ENCODE measurements around the gene WDR38. TPM values are rescaled to one million over a fixed set of nuclear protein-coding genes. Genes with fewer than 3 reads are reported as not detected.
A peak's percentile ranks its signal among the peaks of the same experiment; 100 is the strongest.

WDR38 gene
- total RNA-seq, 1 donor, result not detected

DNA sequence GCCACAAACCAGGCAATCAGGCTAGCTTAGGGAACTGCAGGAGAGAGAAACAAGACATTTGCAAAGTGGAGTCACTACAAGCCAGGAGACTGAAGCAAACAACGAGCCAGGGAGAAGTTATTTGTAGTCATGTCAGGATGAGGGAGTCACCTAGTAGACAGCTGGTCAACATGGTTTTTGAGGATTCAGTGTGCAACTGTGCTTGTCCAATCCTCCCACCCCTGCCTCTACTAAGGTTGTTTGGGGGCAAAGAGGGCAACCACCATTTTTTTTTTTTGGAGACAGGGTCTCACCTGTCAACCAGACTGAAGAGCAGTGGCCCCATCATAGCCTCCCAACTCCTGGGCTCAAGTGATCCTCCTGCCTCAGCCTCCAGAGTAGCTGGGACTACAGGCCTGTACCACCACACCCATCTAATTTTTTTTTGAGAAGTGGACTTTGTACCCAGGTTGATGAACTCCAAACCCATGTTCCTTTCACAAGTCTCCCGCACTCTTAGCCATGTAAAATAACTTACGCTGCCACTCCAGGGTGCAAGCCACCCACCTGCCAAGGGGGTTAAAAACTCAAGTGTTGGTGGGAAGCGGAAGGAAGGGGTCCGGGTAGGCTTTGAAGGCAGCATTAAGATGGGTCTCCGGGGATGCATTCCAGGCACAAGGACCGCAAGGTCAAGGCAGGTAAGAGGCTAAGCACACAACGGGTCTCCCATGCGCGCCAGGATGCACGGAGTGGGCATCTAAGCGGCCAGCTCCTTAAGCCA, 7.5 kb downstream of the WDR38 start:
- no peaks in the 10 kb centered on the region for H3K27me3 ChIP-seq (ENCODE audit: insufficient read depth, low read length)
- TF ChIP-seq, protein P1, sequence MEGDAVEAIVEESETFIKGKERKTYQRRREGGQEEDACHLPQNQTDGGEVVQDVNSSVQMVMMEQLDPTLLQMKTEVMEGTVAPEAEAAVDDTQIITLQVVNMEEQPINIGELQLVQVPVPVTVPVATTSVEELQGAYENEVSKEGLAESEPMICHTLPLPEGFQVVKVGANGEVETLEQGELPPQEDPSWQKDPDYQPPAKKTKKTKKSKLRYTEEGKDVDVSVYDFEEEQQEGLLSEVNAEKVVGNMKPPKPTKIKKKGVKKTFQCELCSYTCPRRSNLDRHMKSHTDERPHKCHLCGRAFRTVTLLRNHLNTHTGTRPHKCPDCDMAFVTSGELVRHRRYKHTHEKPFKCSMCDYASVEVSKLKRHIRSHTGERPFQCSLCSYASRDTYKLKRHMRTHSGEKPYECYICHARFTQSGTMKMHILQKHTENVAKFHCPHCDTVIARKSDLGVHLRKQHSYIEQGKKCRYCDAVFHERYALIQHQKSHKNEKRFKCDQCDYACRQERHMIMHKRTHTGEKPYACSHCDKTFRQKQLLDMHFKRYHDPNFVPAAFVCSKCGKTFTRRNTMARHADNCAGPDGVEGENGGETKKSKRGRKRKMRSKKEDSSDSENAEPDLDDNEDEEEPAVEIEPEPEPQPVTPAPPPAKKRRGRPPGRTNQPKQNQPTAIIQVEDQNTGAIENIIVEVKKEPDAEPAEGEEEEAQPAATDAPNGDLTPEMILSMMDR (IDR thresholded peaks at IDR 0.05; ENCODE audit: extremely low read depth, low read depth, low read length), result no peak
- H4K20me1 ChIP-seq (ENCODE audit: insufficient read depth, low read length), result peaks cover 56% of the 10 kb centered on the region
- H3K36me3 ChIP-seq (ENCODE audit: insufficient read depth, low read length), result peaks cover 45% of the 10 kb centered on the region
- peak overlapping the region; percentile 90 for H3K27ac ChIP-seq (ENCODE audit: low read depth, low read length)
- peak overlapping the region; percentile 94 for H3K4me2 ChIP-seq (ENCODE audit: insufficient read depth, low read length)
- peaks cover 22% of the 10 kb centered on the region for H3K4me1 ChIP-seq (ENCODE audit: insufficient read depth, low read length)
- peak; percentile 88 for DNase-seq (ENCODE audit: insufficient read length, low spot score, missing footprints)
- H3K4me3 ChIP-seq (ENCODE audit: insufficient read depth, low read length), result peak overlapping the region; percentile 90
- H3K9me3 ChIP-seq (ENCODE audit: low read depth, low read length), result no peaks in the 10 kb centered on the region
- peaks cover 34% of the 10 kb centered on the region for H3K79me2 ChIP-seq (ENCODE audit: insufficient read depth, low read length)
- H2AFZ ChIP-seq (ENCODE audit: low read length), result no peak overlapping the region

DNA sequence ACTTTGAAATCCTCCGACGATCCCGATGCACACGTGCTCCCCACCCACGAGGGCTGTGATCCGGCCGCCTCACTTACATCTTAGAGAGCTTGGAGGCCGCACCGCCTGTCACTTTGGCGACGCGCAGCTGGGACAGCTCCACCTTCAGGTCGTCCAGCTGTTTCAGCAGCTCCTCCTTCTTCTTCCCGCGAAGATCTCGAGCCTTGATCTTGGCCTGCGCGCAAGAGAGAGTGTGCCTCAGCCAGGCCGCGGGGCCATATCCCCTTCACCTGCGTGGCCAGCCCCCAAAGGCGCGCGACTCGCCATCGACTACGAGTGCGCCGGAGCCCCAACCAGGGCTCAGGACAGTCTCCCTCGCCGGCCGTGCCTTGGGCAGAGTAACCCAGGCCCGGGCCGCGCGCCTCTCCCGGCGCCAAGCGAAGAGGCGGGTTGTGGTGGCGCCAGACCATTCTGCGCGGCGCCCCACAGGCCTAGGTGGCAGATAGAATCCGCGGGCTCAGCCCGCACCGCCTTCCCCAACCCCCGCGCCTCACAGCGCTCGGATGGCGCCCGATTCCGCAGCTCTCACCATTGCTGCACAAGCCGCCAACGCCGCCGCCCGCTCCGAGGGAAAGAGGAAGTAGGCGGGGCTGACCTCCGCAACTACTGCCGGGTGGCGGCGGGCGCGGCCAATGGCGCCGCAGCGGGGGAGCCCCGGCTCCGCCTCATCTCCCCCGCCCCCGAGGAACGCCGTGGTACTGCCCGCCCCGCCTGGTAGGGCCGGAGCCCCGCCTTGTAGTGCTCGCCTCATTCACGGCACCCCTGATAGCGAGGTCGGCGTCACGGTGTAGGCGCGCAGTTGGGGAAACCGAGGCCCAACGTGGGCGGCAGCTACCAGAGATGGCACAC, 8.3 kb downstream of the WDR38 start, which contains the start of the genes ARPC5L and RPL35:
ARPC5L (plus strand) TSS at position 789 of the 888 bp plus-strand sequence. CDS start 7,161 bp downstream, outside the sequence.
RPL35 (minus strand) TSS at position 616 of the 888 bp plus-strand sequence; CDS start at position 571, 45 bp downstream.
- no peaks in the 10 kb centered on the region for H3K27me3 ChIP-seq (ENCODE audit: insufficient read depth, low read length)
- peaks cover 44% of the 10 kb centered on the region for H3K36me3 ChIP-seq (ENCODE audit: insufficient read depth, low read length)
- peaks cover 34% of the 10 kb centered on the region for H3K79me2 ChIP-seq (ENCODE audit: insufficient read depth, low read length)
- H3K4me3 ChIP-seq (ENCODE audit: insufficient read depth, low read length), result peak within 1 kb of the TSS; percentile 90
- peaks cover 22% of the 10 kb centered on the region for H3K4me1 ChIP-seq (ENCODE audit: insufficient read depth, low read length)
- peak within 1 kb of the TSS; percentile 94 for H3K4me2 ChIP-seq (ENCODE audit: insufficient read depth, low read length)
- peaks cover 48% of the 10 kb centered on the region for H4K20me1 ChIP-seq (ENCODE audit: insufficient read depth, low read length)
- peak; percentile 100 for DNase-seq (ENCODE audit: insufficient read length, low spot score, missing footprints)
- TF ChIP-seq, protein P1 (IDR thresholded peaks at IDR 0.05; ENCODE audit: extremely low read depth, low read depth, low read length), result peak; percentile 25
- peak within 1 kb of the TSS; percentile 90 for H3K27ac ChIP-seq (ENCODE audit: low read depth, low read length)
- H3K9me3 ChIP-seq (ENCODE audit: low read depth, low read length), result no peaks in the 10 kb centered on the region
- H2AFZ ChIP-seq (ENCODE audit: low read length), result peak within 1 kb of the TSS; percentile 98

DNA sequence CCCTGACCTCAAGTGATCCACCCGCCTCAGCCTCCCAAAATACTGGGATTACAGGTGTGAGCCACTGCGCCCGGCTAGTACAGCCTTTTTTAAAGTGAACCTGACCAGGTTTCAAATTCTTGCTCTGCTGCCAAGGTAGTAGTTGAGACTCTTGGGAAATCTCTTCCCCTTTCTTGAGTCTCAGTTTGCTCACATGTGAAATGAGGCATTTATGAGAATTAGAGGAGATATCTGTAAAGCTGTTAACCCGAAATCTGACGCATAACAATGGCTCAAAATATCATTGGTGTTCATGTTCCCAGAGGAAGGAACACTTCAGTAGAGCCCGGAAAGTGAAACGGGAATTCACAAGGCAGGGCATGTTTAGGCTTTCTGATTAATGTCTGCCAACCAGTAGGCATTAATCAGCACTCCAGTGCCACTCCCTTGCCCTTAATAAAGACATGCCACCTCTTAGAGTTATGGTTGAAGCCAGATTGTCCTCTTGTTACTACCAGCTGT, 10.2 kb downstream of the WDR38 start:
- TF ChIP-seq, protein P1 (IDR thresholded peaks at IDR 0.05; ENCODE audit: extremely low read depth, low read depth, low read length), result no peak

More for the DNA sequence above, 10.2 kb downstream of the WDR38 start:
- H3K9me3 ChIP-seq (ENCODE audit: low read depth, low read length), result no peaks in the 10 kb centered on the region
- H4K20me1 ChIP-seq (ENCODE audit: insufficient read depth, low read length), result peaks cover 32% of the 10 kb centered on the region
- peaks cover 25% of the 10 kb centered on the region for H3K36me3 ChIP-seq (ENCODE audit: insufficient read depth, low read length)
- DNase-seq (ENCODE audit: insufficient read length, low spot score, missing footprints), result no peak
- H3K4me1 ChIP-seq (ENCODE audit: insufficient read depth, low read length), result peaks cover 31% of the 10 kb centered on the region
- peaks cover 43% of the 10 kb centered on the region for H3K79me2 ChIP-seq (ENCODE audit: insufficient read depth, low read length)
- no peak overlapping the region for H3K27ac ChIP-seq (ENCODE audit: low read depth, low read length)
- no peak overlapping the region for H3K4me3 ChIP-seq (ENCODE audit: insufficient read depth, low read length)
- peak overlapping the region; percentile 25 for H2AFZ ChIP-seq (ENCODE audit: low read length)
- H3K4me2 ChIP-seq (ENCODE audit: insufficient read depth, low read length), result no peak overlapping the region
- no peaks in the 10 kb centered on the region for H3K27me3 ChIP-seq (ENCODE audit: insufficient read depth, low read length)
